H1 (cell line): ENCODE results near the gene ZNF660. TPM values are rescaled to one million over a fixed set of nuclear protein-coding genes. Genes with fewer than 3 reads are reported as not detected.

ENCODE experiments used
- CTCF ChIA-PET: fragments of 300-600 bp; sonication (Branson Sonifier 250); formaldehyde crosslinking; loops from one replicate; lab custom pipeline; 2021; ENCODE audit not compliant: partially characterized antibody; lab: Charles Lee
- POLR2A ChIA-PET: fragments of 300-600 bp; sonication (Branson Sonifier 250); formaldehyde crosslinking; loops from one replicate; lab custom pipeline; 2021; ENCODE audit warnings: inconsistent platforms; ENCODE audit not compliant: partially characterized antibody; lab: Charles Lee
- DNase-seq, 2 experiments: peaks; one replicate each; pipeline versions ENCODE4 v3.0.0 to v3.0.0-alpha.2; 2010 to 2022; ENCODE audit warnings: low spot score in 2 of 2, low read depth in 1 of 2, mixed read lengths in 1 of 2
- FAIRE-seq: peaks from 2 replicates; lab custom pipeline; 2011; peaks lifted over from hg19 to GRCh38; lab: Jason Lieb, UNC
- H2AFZ ChIP-seq: 2 replicates; pipeline ENCODE4 v1.8.1; 2012; ENCODE audit warnings: low read length, inconsistent platforms
- H2AK5ac ChIP-seq: 2 replicates; pipeline ENCODE4 v1.6.1; 2013; ENCODE audit warnings: low read depth, low read length
- H2BK120ac ChIP-seq: replicated peaks from 2 replicates; pipeline ENCODE3; 2013; ENCODE audit warnings: low read depth, low read length, inconsistent platforms
- H2BK12ac ChIP-seq: 2 replicates; pipeline ENCODE4 v1.6.1; 2013; ENCODE audit warnings: low read depth, low read length
- H2BK15ac ChIP-seq: 2 replicates; pipeline ENCODE4 v1.6.1; 2013; ENCODE audit warnings: low read length
- H2BK20ac ChIP-seq: 2 replicates; pipeline ENCODE4 v1.6.1; 2013; ENCODE audit warnings: low read length
- H2BK5ac ChIP-seq: 2 replicates; pipeline ENCODE4 v1.6.1; 2013; ENCODE audit warnings: low read depth, low read length
- H3K14ac ChIP-seq: 2 replicates; pipeline ENCODE4 v1.6.1; 2013; ENCODE audit warnings: inconsistent platforms; ENCODE audit not compliant: insufficient read length
- H3K18ac ChIP-seq: 2 replicates; pipeline ENCODE4 v1.6.1; 2013; ENCODE audit warnings: low read length; ENCODE audit errors: extremely low read depth
- H3K23ac ChIP-seq: 2 replicates; pipeline ENCODE4 v1.6.1; 2013; ENCODE audit warnings: inconsistent platforms; ENCODE audit not compliant: insufficient read length
- H3K23me2 ChIP-seq: 2 replicates; pipeline ENCODE4 v1.6.1; 2013; ENCODE audit warnings: low read depth, low read length
- H3K27ac ChIP-seq: 2 replicates; pipeline ENCODE4 v1.6.1; 2011; ENCODE audit warnings: low read depth, low read length, inconsistent platforms
- H3K27me3 ChIP-seq, 4 experiments: replicated peaks in 1 of 4; 1 replicate in 1 of 4; 2 replicates in 3 of 4; pipeline versions ENCODE4 v1.6.1 to v1.8.1; 2011 to 2013; ENCODE audit warnings: low read length in 3 of 4, mild to moderate bottlenecking in 3 of 4, inconsistent platforms in 2 of 4, mixed read lengths in 2 of 4, moderate library complexity in 1 of 4; ENCODE audit not compliant: control insufficient read depth in 3 of 4, insufficient read depth in 3 of 4; ENCODE audit errors: extremely low read depth in 1 of 4
- H3K36me3 ChIP-seq, 4 experiments: 2 replicates each; pipeline versions ENCODE4 v1.6.1 to v1.8.1; 2011 to 2013; ENCODE audit warnings: mild to moderate bottlenecking in 4 of 4, low read length in 3 of 4, moderate library complexity in 2 of 4, control low read depth in 1 of 4, inconsistent platforms in 1 of 4; ENCODE audit not compliant: insufficient read depth in 4 of 4, control insufficient read depth in 2 of 4
- H3K4ac ChIP-seq: replicated peaks from 2 replicates; pipeline ENCODE3; 2013; ENCODE audit warnings: low read length, low read depth, mixed read lengths, inconsistent platforms; ENCODE audit not compliant: insufficient read length
- H3K4me1 ChIP-seq, 4 experiments: replicated peaks in 1 of 4; 1 replicate in 1 of 4; 2 replicates in 3 of 4; pipeline versions ENCODE4 v1.6.1 to v1.8.1; 2011 to 2013; ENCODE audit warnings: low read length in 3 of 4, inconsistent platforms in 2 of 4, mixed read lengths in 1 of 4; ENCODE audit not compliant: insufficient read depth in 4 of 4, control insufficient read depth in 3 of 4
- H3K4me2 ChIP-seq, 2 experiments: 2 replicates each; pipeline versions ENCODE4 v1.6.1 to v1.8.1; 2011 to 2013; ENCODE audit warnings: low read depth in 2 of 2, low read length in 2 of 2, control low read depth in 1 of 2, inconsistent platforms in 1 of 2, mild to moderate bottlenecking in 1 of 2; ENCODE audit not compliant: insufficient read depth in 1 of 2
- H3K4me3 ChIP-seq, 4 experiments: fragments of 200-600, 300-600 bp in 1 of 4; sonication (generic), shearing (Covaris generic), sonication (Bioruptor Twin) in 1 of 4; 2 replicates each; pipeline versions ENCODE4 v1.5.1 to v1.8.1; 2011 to 2016; ENCODE audit warnings: low read length in 4 of 4, low read depth in 3 of 4, control low read depth in 2 of 4, inconsistent platforms in 2 of 4, mild to moderate bottlenecking in 2 of 4, mixed read lengths in 1 of 4, moderate library complexity in 1 of 4; ENCODE audit not compliant: insufficient read depth in 2 of 4; ENCODE audit errors: extremely low read depth in 1 of 4
- H3K56ac ChIP-seq: replicated peaks from 2 replicates; pipeline ENCODE3; 2013; ENCODE audit warnings: low read depth, mild to moderate bottlenecking, mixed read lengths, low read length, inconsistent platforms; ENCODE audit not compliant: insufficient read length
- H3K79me1 ChIP-seq: 2 replicates; pipeline ENCODE4 v1.6.1; 2013; ENCODE audit warnings: low read depth, low read length, control low read depth
- H3K79me2 ChIP-seq, 2 experiments: 2 replicates each; pipeline versions ENCODE4 v1.6.1 to v1.8.1; 2012 to 2013; ENCODE audit warnings: low read length in 2 of 2, mild to moderate bottlenecking in 2 of 2, inconsistent platforms in 1 of 2; ENCODE audit not compliant: insufficient read depth in 2 of 2, control insufficient read depth in 1 of 2
- H3K9ac ChIP-seq, 4 experiments: replicated peaks in 1 of 4; 1 replicate in 1 of 4; 2 replicates in 3 of 4; pipeline versions ENCODE4 v1.6.1 to v1.8.1; 2011 to 2013; ENCODE audit warnings: low read depth in 3 of 4, low read length in 3 of 4, control low read depth in 2 of 4, mild to moderate bottlenecking in 2 of 4, moderate library complexity in 2 of 4, inconsistent platforms in 1 of 4; ENCODE audit errors: extremely low read depth in 1 of 4
- H3K9me3 ChIP-seq, 2 experiments: 2 replicates each; pipeline versions ENCODE4 v1.6.1 to v1.8.1; 2012 to 2013; ENCODE audit warnings: mild to moderate bottlenecking in 2 of 2, moderate library complexity in 2 of 2, control low read depth in 1 of 2, inconsistent platforms in 1 of 2, low read depth in 1 of 2, low read length in 1 of 2, mixed read lengths in 1 of 2; ENCODE audit not compliant: insufficient read depth in 2 of 2
- H4K20me1 ChIP-seq, 2 experiments: replicated peaks in 1 of 2; 2 replicates each; pipeline versions ENCODE3 to v1.8.1; 2011 to 2013; ENCODE audit warnings: inconsistent platforms in 2 of 2, low read length in 2 of 2, mild to moderate bottlenecking in 1 of 2; ENCODE audit not compliant: insufficient read depth in 2 of 2, control insufficient read depth in 1 of 2
- H4K5ac ChIP-seq: 2 replicates; pipeline ENCODE4 v1.6.1; 2013; ENCODE audit warnings: low read length, low read depth, mixed read lengths, inconsistent platforms; ENCODE audit not compliant: insufficient read length
- H4K8ac ChIP-seq: 2 replicates; pipeline ENCODE4 v1.8.0; 2013; ENCODE audit warnings: mild to moderate bottlenecking, moderate library complexity, low read length, inconsistent platforms; ENCODE audit not compliant: insufficient read depth; ENCODE audit errors: extremely low read depth
- H4K91ac ChIP-seq: replicated peaks from 2 replicates; pipeline ENCODE3; 2013; ENCODE audit warnings: low read length, mixed read lengths, inconsistent platforms; ENCODE audit not compliant: insufficient read length
- EP300 ChIP-seq, 2 experiments: IDR thresholded peaks; 1 replicate in 1 of 2; 2 replicates in 1 of 2; pipeline ENCODE4 v1.6.1; 2011 to 2012; ENCODE audit warnings: low read depth in 2 of 2, low read length in 2 of 2, mild to moderate bottlenecking in 2 of 2, borderline replicate concordance in 1 of 2, inconsistent platforms in 1 of 2, moderate library complexity in 1 of 2
- GABPA ChIP-seq: IDR thresholded peaks from 2 replicates; pipeline ENCODE4 v1.6.1; 2011; ENCODE audit warnings: mild to moderate bottlenecking, low read length, moderate library complexity, borderline replicate concordance; ENCODE audit not compliant: insufficient read depth
- HDAC2 ChIP-seq, 2 experiments: fragments of 300-600 bp in 1 of 2; sonication (generic) in 1 of 2; IDR thresholded peaks; 2 replicates each; pipeline ENCODE4 v1.6.1; 2011 to 2012; ENCODE audit warnings: low read depth in 2 of 2, low read length in 2 of 2, mild to moderate bottlenecking in 2 of 2, moderate library complexity in 2 of 2, borderline replicate concordance in 1 of 2, inconsistent platforms in 1 of 2
- RBBP5 ChIP-seq: IDR thresholded peaks from 2 replicates; pipeline ENCODE4 v1.7.1; 2012; ENCODE audit warnings: low read depth, mild to moderate bottlenecking, inconsistent platforms, low read length, moderate library complexity, borderline replicate concordance
- SP2 ChIP-seq: IDR thresholded peaks from 2 replicates; pipeline ENCODE4 v1.6.1; 2012; ENCODE audit warnings: mild to moderate bottlenecking, low read length, inconsistent platforms
- TAF1 ChIP-seq: IDR thresholded peaks from 2 replicates; pipeline ENCODE4 v1.6.1; 2011; ENCODE audit warnings: mild to moderate bottlenecking, low read depth, low read length
- polyA plus RNA-seq, 7 experiments: library from polyadenylated mRNA; depleted of rRNA in 3 of 7; stranded (reverse) in 5 of 7; unstranded in 2 of 7; fragments of >200 nt in 5 of 7; fragments of 200-250 nt in 2 of 7; gene quantifications; 1 replicate in 5 of 7; 2 replicates in 1 of 7; 4 replicates in 1 of 7; pipeline versions ENCODE4 v1.2.1 to v1.2.3, GENCODE V29; 2011 to 2013; ENCODE audit warnings: missing spikeins in 2 of 7, mixed read lengths in 2 of 7
- total RNA-seq: library from RNA; stranded (reverse); fragmentation: NEBNext Ultra II Directional; extraction: Animal tissue kit (Norgen Biotek cat#: 25700); gene quantifications from 2 replicates; pipeline ENCODE4 v1.2.1, GENCODE V29; 2021
- TF ChIP-seq, protein P1 (sequence below): IDR thresholded peaks from 2 replicates; pipeline ENCODE4 v1.6.1; 2012; ENCODE audit warnings: inconsistent platforms

ZNF660 gene
- total and polyA plus RNA-seq, 2 of the 8 experiments (the other 6 are each of a cell fraction or from before 2014, with no cell fraction given), result 3.1 to 13.0 TPM

DNA sequence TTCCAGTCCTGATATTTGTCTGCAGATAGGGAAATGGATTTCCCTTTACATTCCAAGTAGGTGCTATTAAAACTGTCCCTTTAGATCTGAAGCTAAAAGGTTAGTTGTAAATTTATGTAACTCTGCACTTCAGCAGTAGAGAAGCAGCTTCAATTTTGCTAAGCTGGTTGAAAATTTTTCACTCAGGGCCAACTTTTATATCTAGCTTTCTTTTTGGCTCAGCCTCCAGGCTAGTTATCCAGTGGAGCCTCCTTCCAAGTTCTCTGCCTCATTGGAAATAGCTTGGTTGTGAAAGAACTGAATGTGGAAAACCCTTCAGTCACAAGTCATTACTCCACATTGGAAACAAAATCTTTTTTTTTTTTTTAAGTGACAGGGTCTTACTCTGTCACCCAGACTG is 8.2 kb upstream of the ZNF660 start:
- Histone ChIP-seq H3K79me1 (no peaks in the 10 kb centered on the region), H3K4me3 (no peak overlapping the region), H2BK120ac (no peak overlapping the region), H2BK12ac (no peak overlapping the region), H4K5ac (no peak overlapping the region), H2BK5ac (no peak overlapping the region), H3K23ac (no peak overlapping the region), H4K20me1 (no peaks in the 10 kb centered on the region), H4K8ac (no peak overlapping the region), H2AK5ac (no peak overlapping the region), H2BK15ac (no peak overlapping the region), H3K79me2 (no peaks in the 10 kb centered on the region), H3K56ac (no peak overlapping the region), H3K18ac (no peak overlapping the region), H3K23me2 (no peaks in the 10 kb centered on the region; the same call in 1 of the 2 replicates), H3K9me3 (no peaks in the 10 kb centered on the region; a peak in 1 of 4 replicates), H4K91ac (no peak overlapping the region), H2BK20ac (no peak overlapping the region), H3K36me3 (peaks cover 0 to 22% (median 3%) of the 10 kb centered on the region in 4 experiments; a peak in 4 of 8 replicates)
- POLR2A ChIA-PET, result interaction anchor here (0.6 to 0.8 kb wide), 3 partner anchors 8 to 22 kb away, joined by 4 to 5 read pairs (median 5); partner anchors contain the start of gene ZKSCAN7
- DNase-seq (no peak), FAIRE-seq (no peak)
- no peak for TF ChIP-seq GABPA
- TF ChIP-seq RBBP5, result no peak
- TF ChIP-seq, protein P1, sequence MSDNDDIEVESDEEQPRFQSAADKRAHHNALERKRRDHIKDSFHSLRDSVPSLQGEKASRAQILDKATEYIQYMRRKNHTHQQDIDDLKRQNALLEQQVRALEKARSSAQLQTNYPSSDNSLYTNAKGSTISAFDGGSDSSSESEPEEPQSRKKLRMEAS, result no peak
- no peak for TF ChIP-seq SP2
- no peak for TF ChIP-seq HDAC2 (IDR thresholded peaks at IDR 0.05; ENCODE audit: borderline replicate concordance in 1 of 2, low read depth in 2 of 2, low read length in 2 of 2)
- TF ChIP-seq EP300 (IDR thresholded peaks at IDR 0.05; ENCODE audit: borderline replicate concordance in 1 of 2, low read depth in 2 of 2, low read length in 2 of 2), result no peak
- no peak for TF ChIP-seq TAF1
- TF ChIP-seq, all 59 proteins: peak for 0
- no peaks in the 10 kb centered on the region for H3K4me1 ChIP-seq
- CTCF ChIA-PET, result interaction anchor here (0.6 to 0.7 kb wide), 3 partner anchors 271 to 793 kb away, joined by 3 to 4 read pairs (median 4); no protein-coding TSS in a partner anchor
- H3K14ac ChIP-seq, result no peak overlapping the region
- H3K27me3 ChIP-seq, result no peaks in the 10 kb centered on the region
- H3K4me2 ChIP-seq, result no peak overlapping the region
- H3K9ac ChIP-seq, result no peak overlapping the region
- H3K4ac ChIP-seq, result no peak overlapping the region
- H2AFZ ChIP-seq, result no peak overlapping the region
- no peak overlapping the region for H3K27ac ChIP-seq
